NCI-H2081 (cell line): ENCODE measurements around the gene DEXI.

Experiments used
- DNase-seq, 2 experiments: peaks; one replicate each; lab custom pipeline; 2025; lab: John Stamatoyannopoulos, UW

DEXI gene

DNA sequence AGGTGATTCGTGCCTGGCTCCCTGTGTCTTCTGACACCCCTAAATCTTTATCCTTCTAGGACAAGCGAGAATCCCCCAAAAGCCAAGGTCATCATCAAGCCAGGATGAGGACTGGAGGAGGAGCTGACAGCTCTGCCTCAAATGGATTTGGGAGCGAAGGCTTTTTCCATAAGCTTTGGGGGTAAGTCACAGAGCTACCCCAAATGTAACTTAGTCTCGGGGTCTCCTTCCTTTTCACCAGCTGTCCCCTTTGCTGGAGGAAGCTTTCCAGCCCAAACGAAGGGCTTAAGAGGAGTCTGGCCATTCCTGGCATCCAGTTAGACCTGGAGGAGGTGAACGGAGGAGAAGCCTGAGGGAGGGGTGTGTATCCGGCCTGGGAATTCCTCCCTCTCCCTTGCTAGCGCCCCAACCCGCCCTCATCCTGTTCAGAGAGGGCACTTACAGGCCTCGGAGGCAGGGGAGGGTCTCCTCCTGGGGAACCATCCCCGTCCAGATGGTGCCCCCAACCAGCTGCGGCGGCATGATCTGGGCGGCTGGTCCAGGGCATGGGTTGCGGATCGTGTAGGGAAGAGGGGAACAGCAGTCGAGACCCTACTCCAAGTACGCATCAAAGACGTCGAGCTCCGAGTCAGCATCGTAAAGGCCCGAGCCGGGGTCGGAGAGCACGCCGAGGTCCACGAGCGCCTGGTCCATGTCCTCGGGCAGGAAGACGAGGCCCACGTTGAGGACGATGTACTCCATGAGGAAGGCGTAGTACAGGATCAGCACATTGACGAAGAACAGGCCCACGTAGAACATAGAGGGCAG is 938 bp downstream of the DEXI start:
- peak in 1 of 2 experiments; percentile 7 for DNase-seq

DNA sequence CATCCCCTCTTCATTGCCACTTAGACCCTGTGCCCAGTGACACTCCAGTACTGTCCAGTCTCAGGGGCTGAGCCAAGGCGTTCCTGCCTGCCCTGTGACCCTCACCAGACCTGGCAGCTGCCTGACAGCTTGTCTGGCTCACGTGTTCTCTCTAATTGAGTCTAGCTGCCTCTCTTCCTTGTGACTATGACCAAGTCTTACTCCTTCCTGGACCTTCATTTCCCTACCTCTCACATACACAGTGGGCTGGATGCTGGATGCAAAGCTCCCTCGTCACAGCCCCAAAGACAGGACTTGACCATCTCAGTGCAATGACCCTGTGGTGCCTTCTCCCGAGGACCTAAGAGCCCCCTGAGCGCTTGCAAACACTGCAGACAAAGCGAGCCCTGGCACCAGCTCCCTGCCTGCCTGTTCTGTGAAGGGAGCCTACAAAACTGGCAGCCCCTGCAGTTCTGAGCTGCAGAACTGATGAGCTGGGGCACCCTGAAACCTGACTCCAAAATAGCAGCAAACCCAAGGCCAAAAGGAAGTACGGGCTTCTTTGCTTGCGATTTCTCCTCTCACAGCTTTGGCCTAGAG is 1.7 kb downstream of the DEXI start:
- DNase-seq: no peak

DNA sequence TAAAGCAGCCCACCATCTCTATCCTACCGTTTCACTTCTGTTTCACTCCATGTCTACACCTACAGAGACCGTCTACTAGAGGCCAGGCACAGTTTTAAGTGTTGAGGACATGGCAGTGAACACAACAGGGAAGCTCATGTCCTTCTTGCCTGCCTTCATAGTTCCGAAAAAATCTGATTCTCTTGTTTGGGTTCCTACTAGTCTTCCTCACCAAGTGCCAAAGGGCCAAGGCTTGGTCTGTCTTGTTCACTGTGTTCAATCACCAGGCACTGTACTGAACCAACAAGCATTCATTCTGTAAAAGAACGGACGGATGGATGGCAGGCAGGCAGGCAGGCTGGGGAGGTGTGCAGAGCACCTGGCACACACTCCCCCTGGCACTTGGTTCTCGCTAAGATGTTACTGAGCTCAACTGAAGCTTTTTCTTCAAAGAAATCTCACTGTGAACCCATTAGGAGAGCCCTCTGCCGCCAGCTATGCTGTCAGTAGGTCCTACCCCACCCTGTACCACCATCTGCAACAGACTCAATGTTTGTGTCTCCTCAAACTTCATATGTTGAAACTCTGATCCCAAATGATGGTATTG is 2.5 kb downstream of the DEXI start:
- DNase-seq: no peak

DNA sequence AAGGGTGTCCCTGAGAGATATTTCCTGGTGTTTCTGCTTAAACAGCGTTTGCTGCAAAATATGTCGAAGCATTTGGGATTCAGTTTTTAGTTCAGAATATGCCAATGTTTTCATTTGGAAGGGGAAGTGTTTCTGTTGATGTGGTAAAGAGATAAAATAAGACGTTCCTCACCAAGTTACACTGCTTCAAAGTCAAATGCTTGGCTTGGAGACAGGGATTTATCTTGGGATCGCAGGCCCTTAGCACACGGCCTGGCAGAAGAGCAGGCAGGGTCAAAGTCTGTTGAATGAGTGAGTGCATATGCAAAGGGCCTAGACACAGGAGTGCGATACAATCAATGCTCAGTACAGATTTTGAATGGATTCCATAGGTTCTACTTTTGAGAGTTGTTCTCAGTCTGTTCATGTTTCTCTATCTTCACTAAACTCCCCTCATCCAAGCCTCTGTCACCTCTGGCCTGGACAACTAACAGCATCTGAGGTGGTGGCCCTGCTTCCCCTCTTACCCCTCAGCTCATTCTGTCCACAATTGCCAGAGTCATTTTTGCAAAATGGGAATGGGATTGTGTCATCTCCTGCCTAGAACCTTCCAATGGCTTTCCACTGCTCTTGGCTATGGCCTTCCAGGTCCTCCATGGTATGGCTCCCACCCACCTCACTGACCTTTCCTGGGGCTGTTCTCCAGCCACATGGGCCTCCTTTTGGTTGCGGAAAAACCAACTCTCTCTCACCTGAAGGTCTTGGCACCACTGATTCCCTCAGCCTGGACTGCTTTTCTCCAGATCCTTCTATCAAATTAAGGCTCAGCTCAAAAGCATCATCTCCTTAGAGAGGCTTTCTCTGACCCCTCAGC is 3.2 kb downstream of the DEXI start:
- no peak for DNase-seq

DNA sequence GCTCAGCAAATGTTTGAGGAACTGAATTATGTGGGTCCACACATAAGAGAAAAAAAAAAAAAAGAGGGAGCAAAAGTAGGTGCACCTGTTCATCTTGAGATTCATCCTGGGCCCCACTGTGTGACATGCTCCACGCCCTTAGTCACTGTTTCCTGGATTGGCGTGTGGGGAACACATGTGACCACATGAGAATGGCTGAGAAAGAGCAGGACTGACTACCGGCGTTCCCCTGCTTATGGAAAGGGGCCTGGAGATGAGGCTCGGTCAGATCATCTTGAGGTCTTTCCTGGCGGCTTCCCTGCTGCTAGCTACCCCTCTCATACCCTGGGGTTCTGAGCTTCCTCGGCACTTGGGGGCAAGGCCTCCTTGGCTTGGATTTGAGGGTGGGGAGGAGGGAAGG is 3.9 kb downstream of the DEXI start:
- no peak for DNase-seq

DNA sequence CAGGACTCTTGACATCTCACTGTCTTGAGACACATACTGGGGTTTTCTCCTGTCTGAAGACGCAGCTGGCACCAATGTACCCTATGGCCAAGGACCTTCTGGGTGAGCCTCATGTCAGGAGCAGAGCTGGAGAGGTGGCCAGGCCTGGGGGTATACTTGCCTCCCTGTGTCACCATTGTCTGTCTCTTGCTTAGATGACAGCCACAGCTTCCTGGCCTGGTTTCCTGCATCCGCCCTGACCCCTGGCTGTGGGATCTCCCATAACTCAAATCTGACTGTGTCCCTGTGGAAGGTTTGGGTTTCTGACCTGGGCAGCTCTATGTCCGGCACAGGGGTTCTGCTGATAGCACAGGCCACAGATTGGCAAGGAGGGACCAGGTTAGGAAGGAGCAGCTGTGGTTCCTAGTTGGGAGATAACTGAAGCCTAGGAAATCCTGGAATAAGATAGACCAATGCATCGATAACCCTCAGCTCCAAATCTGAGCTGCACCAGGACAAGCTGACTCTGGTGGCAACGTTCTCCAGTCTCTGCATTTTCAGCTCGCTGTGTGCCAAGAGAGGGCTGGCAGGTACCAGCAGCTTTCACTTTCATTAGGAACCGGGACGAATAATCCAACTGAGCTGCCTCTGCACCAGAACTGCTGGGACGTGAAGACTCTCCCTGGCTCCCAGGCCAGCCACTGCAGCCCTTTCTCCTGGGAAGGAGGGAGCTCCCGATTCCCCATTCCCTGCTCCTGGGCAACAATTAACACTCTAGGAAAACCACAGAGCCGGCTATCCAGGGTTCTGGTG is 5.0 kb downstream of the DEXI start:
- DNase-seq: no peak

DNA sequence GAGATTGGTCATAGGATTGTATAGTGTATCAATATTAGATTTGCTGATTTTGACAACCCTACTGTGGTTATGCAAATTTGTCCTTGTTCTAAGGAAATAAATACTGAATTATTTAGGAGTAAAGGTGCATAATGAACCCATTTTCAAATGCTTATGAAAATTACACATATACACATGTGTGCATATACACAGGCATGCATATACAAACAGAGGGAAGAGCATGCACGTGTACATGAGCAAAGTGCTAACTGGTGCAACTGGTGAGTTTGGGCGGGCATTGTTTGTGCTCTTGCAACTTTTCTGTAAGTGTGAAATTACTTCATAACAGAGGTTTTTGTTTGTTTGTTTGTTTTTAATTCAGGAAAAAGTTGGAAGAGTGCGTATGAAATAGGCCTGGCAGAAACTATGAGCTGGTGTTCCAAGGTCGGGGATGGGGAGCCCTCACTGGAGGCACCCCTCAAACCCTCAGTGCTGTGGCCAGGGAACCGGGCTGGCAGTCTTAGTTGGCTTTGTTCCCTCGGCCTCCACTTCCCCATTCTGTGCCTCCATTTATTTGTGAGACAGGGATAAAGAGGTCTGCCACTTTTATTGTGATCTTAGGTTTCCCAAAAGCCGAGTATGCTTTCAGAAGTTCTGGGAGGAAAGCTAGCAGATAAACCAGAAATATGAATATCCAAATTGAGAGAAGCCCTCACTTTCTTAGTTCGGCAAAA is 5.8 kb downstream of the DEXI start:
- DNase-seq: no peak

DNA sequence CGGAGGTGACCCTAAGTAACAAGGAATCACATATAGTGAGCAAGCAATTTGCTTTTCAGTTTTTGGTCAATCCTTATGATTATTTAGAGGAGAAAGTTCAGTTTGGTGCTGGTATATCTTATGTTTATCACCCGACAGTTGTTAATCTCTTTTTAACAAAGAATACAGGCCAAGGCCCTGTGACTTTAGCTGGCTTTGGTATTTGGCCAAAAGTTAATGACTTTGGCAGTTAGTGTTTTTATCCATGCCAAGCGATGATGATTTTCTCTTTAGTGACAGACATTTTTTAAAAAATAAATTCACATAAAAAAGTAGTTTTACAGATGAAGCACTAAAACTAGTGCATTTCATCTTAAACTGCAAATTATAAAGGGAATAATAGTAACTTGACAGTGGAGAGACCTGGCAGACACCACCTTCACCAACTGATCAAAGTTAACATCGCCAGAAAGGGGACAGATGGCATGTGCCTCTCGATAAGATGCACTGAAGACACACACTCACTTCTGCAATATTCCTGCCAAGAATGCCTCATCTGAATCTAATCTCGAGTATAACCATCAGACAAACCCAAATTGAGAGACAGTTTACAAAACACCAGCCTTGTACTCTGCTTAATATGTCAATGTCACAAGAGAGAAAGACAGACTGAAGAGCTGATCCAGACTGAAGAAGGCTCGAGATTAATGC is 6.9 kb downstream of the DEXI start:
- no peak for DNase-seq

DNA sequence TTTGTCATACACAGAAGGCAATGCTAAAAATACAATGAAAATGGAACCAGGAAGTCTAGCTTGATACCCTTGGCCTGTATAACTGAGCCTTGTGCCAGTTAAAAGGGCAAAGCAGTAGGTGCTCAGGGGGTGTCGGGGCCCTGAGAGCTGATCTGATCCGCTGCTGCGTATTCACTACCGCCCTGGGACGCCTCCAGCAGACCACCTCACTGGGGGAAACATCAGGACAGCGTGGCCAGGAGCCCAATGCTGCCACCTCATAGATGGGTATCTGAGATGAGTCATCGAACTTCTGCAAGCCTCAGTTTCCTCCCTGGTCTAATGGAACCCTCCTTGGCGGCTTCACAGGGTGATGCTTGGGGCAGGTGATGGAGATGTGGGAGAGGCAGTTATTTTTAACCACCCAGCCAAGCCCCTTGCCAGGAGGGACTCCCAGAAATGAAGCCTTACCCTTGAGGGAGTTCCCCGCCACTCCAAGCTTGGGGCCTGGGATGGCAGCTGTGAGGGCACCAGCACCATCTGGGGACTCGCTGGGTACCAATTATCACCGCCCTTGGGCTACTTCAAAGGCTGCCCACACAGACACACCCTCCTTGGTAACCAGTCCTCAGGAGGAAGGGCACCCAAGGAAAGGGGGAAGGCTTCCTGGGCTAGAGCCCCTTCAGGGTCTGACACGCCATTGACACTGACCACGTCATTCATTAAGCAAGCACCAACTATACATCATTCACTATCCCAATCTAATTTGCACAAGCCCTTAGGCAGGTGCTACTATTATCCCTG is 7.8 kb downstream of the DEXI start:
- DNase-seq: no peak

DNA sequence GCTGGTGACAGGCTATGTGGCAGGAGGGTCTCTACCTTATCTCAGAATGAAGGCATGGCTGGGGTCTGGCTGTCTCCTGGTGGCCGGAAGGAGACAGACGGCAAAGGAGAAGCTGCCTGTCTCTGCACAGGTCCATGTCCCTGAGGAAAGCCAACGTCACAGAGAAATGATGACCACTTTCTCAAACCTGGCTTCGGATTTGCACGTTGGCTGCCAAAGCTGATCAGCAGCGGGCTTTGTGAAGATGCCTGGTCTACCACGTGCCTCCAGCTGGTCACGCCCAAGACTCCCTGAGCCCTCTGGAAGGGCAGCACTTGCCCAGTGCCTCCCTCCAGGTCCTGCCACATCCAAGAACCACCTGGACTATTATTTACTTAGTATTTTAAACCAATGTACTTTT is 8.4 kb downstream of the DEXI start:
- no peak for DNase-seq

DNA sequence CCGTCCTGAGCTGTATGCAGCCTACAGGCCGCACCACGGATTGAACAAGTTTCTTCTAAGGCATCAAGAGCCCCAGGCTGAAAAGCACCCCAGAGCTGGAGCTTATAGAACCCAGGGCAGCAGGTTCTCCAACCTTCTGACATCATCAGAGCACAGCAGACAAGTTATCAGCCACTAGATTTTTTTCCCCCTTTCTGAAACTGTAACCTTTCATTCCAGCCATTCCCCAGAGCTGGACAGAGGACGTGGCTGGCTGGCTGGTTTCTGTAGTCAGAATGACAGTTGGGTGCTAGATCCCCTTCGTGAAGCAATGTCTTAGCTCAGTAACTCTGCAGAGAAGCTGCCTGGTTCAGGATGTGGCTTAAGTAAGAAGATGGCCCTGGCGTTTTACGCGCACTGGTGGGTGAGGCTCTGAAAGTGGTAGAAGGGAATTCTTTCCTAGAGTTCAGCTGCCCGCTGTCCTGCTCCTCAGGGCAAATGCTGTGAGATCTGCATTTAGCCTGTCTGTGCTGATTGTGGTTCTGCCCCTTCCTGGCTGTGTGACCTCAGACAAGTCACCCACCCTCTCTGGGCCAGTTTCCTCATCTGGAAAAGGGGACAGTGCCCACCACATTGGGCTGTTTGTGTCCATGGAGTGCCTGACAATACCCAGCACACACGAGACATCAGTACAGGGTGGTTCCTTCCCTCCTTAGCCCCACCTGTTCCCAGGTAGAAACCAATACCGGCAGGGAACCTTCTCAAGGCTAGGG is 9.1 kb downstream of the DEXI start:
- DNase-seq: no peak

DNA sequence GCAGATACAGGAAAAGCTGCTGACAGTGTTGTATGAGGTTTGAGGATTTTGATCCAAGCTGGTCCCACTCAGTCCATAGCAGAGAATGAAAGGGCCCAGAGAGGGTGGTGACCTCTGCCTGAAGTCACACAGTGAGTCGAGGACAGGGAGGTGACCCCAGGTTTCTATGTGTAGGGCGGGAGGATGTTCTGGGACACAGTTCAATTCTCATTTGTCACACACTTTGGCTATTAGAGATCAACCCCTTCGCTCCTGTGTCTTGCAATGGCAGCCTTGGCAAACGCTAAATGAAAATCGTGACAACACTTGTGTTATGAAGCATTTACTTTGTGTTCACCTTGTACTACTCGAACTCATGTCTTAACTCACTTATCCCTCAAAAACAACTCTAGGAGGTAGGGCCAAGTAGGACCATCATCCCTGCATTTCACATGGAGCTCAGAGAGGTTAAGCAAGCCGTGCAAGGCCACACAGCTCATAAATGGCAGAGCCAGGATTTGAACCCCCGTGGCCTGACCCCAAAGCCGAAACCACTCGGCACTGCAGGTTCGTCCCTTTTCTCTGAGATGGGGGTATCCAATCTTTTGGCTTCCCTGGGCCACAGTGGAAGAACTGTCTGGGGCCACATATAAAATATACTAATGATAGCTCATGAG is 10.2 kb downstream of the DEXI start:
- no peak for DNase-seq

DNA sequence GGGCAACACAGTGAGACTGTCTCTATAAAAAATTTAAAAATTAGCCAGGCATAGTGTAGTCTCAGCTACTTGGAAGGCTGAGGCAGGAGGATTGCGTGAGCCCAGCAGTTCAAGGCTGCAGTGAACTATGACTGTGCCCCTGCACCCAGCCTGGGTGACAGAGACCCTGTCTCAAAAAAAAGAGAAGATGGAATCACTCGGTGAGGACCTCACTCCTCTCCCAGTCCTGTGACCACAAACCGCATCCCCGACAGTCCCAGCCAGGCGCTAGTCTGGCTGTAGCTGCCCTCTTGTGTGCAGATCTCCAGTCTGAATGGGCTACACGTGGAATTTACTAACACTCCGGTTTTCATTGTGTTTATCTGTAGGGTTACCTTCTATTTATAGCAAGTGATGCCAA is 11.1 kb downstream of the DEXI start:
- DNase-seq: no peak

DNA sequence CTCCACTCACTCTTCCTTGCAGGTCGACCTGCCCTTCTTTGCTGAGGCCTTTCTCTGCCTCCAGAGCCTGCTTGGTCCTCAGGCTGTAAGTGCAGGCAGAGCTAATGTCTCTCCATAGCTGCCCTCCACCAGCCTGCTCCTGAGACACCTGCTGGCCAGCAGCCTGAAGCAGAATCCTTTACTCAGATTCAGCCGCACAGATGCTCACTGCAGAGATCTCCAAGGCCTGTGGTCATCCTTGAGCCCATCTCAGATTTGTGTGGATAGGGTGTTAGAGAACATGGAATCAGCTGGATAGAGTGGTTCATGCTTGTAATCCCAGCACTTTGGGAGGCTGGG is 11.5 kb downstream of the DEXI start:
- DNase-seq: no peak

DNA sequence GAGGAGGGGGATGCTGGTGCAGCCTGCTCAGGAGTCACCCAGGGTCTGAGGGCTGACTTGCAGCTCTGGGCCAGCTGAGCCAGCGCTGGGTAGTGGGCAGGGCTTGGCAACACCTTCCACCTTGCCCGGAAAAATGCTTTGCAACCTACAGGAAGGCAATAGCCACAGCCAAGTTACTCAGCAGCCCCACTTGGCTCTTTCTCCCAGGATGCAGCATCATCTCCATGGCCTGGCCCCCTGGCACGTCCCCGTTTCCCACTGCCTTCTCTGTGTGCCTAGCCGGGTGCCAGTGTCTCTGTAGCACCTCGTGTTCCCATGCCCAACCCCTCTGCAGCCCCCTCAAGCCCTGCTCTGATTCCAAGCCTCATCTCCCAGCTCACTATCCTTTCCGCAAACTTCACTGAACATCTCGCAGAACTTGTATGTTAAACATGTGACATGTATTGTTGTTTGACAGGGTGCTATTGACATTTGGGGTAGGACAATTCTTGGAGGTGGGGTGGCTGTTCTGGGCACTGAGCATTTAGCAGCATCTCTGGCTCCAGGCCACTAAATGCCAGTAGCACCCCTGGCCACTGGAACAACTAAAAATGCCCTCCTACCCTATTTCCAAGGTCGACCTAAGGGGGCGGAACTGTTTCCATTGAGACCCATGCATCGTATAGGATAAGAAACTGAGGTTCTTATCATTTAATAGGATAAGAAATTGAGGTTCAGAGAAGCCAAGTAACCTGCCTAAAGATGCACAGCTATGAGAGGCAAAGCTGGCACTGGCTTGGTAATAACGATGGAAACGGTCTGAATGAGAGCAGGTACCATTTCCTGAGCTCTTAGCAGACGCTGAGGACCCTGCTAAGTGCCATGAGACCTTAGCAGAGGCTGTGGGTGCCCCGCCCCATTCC is 12.2 kb downstream of the DEXI start:
- no peak for DNase-seq

DNA sequence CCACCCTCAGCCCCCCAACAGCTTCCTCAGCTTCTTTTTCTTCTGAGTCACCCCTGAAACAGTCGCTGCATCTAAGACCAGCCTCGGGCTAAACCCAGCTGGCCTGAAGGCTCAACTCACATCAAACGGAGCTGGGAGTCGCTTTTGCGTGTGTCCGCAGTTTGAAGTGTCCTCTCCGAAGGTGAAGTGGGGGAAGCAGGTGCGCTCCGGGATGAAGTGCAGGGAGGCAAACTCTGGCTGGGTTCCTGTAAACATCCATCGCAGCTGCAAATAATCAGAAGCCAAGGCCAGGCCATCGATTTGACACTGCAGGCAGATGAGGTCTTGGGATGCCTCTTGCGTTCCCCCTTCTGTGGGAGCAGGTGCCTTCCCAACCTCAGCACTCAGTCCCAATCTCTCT is 13.2 kb downstream of the DEXI start:
- peak in 1 of 2 experiments; percentile 5 for DNase-seq

DNA sequence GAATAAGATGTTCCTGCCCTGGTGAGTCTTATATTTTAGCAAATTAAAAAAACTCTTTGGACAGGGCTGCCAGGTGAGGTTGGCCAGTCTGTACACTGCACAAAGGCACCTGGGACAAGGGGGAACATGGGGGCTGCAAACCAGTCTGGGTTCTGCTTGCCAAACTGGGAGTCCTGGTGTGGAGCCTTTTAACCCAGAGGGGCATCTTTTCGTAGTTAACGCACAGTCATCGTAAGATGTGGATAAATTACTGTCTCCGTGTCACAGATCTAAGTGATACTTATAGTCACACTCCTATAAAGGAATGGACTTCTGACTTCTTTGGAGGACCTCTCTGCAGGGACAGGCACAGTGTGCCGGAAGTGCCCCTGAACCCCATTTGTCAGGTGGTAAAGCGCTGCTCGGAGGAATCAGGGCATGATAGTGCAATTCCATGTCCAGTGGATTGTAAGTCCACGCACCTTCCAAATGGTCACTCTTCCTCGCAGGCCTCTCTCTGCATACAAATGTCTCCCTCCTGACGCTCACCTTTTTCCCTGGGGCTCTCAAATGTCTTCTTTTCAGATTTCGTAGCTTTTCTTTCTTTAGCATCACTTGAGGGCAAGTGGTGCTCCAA is 14.7 kb downstream of the DEXI start:
- DNase-seq: no peak
